ENCODE measurements around the gene METTL3.
"Not testable (repeated sequence)": the region's sequence is repeated elsewhere in the genome, so short reads cannot be mapped to it uniquely, and the experiment has no call there.

Gene METTL3

DNA sequence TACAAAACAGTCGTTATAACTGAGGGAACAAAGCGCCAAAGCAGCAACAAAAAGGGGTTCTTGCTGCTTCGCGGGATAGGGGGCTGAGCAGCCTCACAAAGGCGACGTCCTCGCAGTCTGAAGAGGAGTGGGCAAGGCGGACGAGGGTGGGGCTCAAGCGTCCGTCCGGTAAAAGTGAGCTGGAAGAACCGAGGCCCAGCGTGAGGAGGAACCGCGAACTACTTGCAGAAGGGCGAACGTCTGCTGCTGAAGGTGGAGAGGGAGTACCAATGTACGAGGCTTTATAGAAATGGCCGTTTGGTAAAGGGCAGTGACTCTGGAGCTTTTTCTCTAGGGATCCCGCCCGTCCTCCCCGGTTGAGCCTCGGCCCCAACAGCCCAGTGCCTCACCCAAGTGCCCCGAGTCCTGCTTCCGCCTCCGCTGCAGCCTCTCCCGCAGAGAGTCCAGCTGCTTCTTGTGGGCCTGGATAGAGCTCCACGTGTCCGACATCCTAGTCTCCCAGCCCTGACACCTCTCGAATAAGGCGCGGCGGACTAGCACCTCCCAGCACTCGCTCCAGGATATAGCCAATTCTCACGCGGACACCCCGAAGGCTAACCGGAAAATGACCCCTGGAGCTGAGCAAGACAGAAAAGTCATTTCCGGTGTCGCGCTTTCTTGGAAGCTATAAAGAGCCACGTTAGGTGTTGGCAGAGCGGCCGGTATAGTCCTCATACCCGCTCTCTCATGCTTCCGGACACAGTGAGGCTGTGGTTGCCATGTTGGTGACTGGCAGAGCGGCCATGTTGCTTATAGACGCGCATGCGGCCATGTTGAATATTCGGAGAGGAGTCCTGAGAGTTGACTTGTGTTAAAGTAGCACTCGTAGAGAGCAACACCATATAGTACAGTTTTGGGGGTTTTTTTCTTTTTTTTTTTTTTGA, at the start of gene METTL3:
TSS of gene METTL3 (minus strand) at position 606 of the 923 bp plus-strand sequence. CDS start at position 489, 117 bp downstream.
- DNase-seq (ENCODE audit: low spot score) = peak; percentile 73

DNA sequence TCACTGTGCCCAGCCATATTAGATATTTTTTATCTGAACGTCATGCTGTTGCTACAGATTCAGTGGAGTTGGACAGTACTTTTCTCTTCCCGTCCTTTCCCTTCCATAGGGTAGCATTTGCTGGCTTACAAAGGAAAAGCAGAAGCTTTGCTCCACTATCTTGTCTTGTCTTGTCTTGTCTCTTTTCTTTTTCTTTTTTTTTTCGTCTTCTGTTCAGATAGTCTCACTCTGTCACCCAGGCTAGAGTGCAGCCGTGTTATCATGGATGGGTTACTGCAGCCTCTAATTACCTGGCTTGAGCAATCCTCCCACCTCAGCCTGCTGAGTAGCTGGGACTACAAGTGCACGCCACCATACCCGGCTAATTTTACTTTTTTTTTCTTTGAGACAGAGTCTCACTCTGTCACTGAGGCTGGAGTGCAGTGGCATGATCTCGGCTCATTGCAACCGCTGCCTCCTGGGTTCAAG, 47.6 kb upstream of the METTL3 start:
- DNase-seq (ENCODE audit: low spot score) = no peak

DNA sequence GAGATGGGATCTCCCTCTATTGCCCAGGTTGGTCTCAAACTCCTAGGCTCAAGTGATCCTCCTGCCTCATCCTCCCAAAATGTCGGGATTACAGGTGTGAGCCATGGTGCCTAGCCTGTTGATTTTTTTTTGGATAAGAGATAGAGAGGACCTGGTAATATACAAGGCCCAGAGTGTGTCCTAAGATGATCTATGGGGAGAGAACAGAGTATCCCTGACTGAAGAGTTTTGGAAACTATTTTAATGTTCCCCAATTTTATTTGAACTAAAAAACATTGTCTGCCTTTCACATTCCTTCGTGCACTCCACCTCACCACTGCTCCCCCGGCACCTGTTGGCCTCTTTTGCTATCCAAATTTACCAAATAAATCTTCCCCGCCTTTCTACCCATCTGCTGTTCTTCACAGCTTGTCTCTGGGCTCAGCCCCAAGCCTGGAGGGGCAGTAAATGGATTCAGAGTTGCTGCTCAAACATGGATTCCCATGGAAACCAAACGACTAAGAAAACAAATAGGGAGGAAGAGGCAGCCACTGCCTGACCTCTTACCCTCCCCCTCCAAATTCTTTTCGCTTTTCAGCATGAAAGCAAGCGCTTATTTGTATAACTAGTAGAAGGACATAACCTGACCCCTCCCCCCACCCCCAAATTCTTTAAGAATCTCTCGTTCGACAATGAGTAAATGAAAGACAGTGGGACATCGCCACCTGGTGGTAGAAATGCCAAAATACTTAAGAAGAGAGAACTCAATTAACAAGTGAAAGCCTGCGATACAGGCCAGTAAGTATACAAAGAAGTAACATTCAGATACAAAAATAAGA, 46.2 kb upstream of the METTL3 start:
- peak; percentile 51 for DNase-seq (ENCODE audit: low spot score)

DNA sequence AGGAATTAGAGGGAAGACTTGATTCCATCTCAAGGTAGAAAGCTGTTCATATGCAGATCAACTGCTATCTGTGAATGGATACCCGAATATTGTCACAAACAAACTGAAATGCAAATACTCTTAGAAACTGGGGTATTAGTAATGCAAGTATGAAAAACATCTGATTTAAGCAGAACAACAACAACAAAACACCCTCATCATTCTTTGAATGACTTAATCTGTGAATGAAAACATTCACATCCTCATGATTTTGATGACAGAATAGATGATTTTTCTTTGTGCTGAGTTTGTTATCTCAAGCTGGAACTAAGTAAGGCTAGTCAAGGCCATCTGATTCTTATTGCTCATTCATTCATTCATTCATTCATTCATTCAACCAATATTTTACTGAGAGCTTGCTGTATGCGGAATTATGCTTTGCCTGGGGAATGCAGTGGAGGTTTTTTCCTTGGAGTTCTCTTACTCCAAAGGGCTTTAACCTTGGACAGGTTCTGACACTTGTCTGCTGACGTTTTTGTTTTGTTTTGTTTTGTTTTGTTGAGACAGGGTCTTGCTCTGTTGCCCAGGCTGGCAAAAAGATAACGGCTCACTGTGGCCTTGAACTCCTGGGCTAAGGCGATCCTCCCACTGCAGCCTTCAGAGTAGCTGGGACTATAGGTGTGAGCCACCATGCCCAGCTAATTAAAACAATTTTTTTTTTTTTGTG, 45.4 kb upstream of the METTL3 start:
- DNase-seq (ENCODE audit: low spot score) = no peak

DNA sequence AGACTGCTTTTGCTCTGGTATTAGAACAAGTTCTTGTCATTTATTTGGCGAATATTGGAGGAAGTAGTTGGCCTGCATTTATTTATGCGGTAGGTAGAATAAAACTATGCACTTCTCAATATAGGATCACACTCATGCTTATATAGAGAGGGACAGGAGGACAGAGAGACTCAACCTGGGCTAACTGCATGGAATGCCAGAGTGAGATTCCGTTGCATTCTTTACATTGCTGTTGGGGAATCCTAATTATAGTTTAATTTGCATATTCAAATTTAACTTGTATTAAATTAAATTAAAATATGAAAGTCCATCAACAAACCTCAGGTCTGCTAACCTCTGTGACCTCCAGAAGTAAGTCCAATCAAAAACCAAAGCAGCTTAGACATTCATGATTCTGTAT, 42.1 kb upstream of the METTL3 start:
- DNase-seq (ENCODE audit: low spot score) = no peak

DNA sequence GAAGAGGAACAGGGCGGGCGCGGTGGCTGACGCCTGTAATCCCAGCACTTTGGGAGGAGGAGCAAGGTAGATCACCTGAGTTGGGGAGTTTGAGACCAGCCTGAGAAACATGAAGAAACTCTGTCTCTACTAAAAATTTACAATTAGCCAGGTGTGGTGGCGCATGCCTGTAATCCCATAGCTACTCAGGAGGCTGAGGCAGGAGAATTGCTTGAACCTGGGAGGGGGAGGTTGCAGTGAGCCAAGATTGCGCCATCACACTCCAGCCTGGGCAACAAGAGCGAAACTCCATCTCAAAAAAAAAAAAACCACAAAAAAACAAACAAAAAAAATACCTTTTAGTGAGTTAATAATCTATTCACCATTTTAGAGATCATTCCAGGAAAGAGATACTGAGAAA, 33.4 kb upstream of the METTL3 start:
- DNase-seq (ENCODE audit: low spot score) = not testable (repeated sequence)

DNA sequence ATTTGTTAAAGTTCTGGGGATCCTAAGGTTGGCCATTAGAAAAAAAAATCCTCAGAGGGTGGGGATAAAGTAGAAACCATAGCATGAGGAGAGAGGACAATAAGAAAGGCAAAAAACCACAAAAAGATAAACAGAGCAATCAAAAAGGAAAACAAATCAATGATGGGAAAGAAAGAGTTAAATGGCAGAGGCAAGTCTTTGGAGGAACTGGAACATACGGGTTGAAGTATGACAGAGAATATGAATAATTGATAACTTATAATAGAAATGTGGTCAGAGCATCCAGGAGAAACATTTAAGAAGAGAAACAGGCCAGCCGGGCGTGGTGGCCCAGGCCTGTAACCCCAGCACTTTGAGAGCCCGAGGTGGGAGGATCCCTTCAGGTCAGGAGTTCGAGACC, 32.8 kb upstream of the METTL3 start:
- DNase-seq (ENCODE audit: low spot score) = no peak

DNA sequence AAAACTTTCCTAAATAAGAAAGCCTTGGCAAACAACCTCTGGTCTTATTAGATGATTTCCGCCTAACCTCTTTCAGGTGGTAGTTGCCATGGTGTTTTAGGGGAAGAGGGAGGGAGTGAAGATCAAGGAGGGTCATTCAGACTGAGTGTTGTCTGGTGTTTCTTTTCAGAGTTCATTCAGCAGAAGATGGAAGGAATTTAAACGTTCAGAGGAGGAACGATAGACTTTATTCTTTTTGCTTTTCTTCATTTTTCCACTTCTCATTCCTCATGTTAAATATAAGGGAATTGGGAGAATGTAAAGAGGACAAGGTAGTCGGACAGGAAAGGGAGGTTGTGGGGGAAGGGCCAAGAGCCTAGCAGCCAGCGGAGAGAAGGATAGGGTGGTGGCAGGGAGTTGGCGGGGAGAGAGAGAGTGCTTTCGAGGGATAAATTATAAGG, 32.4 kb upstream of the METTL3 start:
- DNase-seq (ENCODE audit: low spot score) = no peak

DNA sequence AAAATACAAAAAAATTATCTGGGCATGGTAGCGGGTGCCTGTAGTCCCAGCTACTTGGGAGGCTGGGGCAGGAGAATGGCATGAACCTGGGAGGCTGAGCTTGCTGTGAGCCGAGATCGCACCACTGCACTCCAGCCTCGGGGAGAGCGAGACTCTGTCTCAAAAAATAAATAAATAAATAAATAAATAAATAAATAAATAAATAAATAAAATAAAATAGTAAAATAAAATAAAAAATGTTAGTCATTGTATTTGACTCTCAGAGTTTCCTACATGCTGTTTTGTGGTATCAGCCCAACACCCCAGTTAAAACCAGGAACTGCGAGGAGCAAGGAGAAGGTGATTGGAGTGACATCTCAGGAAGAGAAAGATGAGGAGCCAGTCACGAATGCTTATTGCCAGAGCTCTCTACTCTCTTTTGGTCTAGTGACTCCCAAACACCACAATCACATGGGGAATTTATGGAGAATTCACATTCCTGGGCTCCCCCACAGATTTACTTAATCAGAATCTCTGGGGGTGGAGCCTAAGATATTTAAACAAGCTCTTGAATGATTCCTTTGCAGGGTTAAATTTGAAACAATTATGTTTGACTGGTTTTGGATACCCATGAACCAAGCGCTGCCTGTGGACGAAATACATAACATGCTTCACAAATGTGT, 30.4 kb upstream of the METTL3 start:
- DNase-seq (ENCODE audit: low spot score) = no peak

DNA sequence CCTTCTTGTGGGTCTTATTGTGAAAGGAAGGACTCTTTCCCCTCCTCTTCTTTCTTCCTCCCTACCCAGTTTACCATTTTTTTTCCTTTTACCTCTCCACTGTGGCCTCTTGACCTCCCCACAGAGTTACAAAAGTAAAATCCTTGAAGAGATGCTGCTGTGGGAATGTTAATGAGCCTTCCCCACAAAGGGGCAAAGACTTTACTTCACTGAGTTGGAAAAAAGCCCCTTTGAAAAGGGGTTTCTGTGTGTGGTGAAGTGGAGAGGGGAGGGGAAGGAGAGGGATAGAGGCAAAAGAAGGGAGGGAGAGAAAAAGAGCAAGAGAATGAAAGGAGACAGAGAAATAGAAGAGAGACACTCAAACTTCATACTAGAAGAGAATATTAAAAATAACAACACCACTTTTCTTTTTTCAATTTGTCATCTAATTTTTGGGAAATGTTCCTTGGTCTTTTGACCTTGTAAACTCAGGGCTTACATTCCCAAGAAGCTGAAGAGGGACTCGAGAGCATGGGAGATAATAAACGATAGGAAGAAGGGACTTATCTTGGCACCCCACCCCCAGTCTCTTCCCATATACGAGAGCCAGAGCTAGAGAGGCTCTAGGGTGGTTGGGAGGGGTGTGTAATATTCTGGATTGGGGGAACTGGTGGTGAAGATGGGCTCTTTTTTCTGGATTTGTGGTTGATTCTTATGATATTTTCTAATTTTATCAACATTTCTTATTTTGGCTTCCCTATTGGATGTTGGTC, 28.2 kb upstream of the METTL3 start:
- DNase-seq (ENCODE audit: low spot score) = no peak

DNA sequence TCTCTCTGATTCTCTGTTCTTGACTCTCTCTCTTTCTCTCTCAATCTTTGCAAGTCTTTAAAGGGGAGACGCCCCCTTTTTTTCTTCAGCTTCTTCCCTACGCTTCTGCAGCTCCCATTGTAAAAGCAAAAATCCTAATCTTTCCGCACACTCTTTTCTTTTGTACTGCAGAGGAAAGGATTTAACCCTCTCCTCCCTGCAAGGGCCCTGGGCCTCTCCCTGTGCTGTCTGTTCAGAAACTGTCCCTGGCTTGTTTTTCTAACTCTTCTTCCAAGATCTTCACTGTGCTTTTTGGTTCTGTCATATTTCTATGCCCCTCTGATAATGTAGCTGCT, 25.9 kb upstream of the METTL3 start:
- no peak for DNase-seq (ENCODE audit: low spot score)

DNA sequence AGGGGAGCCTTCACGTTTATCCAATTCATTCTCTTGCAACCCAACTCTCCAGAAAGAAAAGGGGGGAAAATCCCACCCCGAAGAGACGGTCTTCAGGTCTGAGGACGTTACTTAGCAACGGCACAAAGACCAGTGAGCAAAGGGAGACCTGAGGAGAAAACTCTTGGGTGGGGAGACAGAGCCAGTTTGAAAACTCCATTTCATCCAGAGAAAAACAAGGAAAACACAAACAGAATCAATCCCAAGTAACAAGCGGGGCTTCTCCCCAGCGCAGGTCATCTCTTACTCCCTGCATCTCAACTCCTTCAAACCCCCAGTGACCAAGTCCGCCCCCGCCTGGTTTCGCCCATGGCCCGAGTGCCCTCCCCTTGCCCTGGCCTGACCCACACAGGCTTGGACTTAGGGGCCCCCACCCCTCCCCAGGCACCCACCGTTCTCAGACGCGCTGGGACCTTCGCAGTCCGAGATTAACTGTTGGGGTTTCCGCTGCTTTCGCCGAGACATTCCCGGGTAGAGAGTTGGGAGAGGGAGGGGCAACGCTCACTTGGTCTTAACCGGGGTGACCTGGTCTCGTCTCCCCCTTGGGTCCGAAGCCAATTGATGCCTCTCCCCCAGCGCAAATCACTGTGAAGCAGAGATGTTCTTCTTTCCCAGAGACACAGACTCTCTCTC, 25.4 kb upstream of the METTL3 start:
- no peak for DNase-seq (ENCODE audit: low spot score)

DNA sequence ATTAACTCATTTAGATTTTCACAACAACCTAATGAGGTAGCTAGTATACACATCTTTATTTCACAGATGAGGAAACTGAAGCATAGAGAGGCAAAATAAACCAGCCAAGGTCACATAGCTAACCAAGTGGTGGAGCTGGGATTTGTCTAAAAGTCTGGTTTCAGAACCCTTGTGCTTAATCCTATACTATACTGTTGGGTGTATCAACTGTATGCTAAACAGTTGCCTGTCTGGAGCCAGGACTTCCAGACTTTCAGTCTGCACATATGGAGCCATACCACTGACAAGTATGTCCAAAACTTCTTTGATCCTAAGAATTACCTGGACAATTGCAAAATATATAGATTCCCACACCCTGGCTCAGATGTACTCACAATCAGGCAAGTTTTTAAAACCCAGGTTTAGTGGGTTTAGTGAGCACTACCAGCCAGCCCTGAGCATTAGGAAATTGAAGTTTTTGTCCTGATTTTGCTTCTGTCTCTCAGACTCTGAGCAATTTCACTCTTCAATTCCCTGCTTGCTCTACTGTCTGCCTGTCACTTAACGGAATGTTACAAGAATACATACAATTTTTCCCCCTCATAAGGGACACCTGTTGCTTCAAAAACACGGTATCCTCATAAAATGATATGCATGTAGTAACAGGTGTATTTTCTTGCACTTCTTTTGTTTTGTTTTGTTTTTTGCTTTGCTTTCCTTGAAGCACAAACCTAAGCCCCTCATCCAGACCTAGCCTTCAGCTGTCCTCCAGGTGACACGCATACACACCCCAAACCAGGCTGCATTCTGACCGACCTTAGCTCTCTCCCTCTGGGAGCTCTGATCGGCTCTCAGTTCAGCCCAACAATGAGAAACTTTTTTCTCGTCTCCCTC, 24.6 kb upstream of the METTL3 start:
- no peak for DNase-seq (ENCODE audit: low spot score)

DNA sequence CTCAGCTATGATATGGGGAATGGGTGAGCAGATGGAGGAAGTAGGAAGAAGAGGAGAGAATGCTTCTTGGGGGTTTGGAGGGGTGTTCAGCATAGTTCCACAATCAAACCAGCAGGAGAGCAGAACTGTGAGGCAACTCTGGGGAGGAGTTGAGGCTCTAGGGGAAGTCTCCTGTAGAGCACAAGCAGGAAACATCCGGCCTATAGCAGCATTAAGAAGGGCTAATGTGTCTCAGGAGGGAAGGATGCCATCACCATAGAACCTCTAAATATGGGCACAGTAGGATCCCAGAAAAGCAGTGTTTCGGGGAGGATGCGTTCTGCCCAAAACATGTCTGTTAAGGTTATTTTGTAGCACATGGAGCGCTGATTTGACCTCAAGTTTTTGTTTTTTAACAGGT, 23.4 kb upstream of the METTL3 start:
- DNase-seq (ENCODE audit: low spot score) = no peak

DNA sequence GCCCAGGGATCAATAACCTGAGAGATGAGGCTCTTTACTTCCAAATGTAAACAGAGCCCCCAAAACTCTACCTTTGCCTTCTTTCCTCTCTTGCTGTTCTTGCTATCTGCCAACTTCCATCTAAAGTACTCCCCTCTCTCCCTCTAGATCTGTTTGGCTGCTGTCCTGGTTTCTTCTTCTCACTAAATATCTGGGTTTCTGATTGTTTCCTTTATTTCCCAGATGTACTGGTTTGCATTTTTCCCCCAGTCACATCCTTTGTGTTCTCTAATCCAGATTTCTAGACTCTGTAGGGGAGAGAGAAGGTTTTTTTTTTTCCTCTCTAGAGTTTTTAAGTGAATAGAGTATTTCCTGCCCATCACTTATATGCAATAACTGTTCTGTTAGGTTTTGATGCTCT, 22.2 kb upstream of the METTL3 start:
- no peak for DNase-seq (ENCODE audit: low spot score)

DNA sequence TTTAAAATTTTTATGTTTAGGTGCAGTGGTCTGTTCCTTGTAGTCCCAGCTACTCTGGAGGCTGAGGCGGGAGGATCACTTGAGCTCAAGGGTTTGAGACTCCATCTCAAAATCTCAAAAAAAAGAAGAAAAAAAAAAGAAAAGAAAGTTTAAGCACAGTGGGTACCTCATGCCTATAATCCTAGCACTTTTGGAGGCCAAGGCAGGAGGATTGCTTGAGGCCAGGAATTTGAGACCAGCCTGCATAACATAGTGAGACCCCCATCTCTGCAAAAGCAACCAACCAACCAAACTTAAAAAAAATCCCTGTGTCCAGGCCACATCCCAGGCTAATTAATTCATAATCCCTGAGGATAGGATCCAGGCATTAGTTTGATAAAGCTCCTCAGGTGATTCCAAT, 18.4 kb upstream of the METTL3 start:
- no peak for DNase-seq (ENCODE audit: low spot score)

DNA sequence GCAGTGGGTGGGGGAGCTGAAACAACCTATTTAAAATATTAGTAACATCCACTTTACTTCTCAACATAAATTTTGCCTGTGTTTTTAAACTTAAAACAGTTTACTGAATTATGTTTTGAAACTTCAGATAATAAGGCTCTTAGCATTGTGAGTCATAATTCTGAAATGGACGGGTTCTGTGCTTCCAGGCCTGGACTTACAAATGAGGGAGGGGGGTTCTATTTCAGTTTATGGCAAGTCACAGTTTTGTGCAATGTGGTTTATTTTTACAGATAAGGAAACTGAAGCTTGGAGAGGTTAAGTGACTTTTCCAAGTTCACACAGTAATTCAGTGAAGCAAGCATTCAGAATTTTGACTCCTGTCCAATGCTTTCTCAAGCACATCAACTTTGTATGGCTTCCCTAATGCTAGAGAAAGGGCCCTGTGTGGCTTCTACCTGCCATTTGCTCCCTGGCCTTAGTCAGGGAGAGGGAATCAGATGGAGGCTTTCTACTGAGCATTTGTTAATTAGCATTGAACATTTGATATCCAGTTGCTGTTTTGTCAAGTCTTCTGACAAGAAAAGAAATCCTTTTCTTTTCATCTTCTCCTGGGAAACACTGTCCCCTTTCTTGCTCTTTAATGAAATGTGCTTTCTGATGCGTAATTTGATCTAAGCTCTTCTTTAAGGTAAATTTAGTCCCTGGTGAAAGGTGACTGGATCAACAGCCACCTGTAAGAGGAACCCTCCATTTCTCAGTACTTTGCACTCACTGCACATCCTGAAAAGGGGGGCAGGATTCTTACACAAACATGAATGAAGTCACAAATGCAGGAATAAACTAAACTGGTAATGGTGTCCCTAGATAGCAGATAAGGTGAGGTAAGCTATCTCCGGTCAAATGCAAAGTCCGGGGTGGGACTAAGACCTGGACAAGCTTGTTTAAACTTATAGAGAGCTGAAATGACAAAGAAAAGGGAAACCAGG, 17.5 kb upstream of the METTL3 start:
- DNase-seq (ENCODE audit: low spot score) = no peak

DNA sequence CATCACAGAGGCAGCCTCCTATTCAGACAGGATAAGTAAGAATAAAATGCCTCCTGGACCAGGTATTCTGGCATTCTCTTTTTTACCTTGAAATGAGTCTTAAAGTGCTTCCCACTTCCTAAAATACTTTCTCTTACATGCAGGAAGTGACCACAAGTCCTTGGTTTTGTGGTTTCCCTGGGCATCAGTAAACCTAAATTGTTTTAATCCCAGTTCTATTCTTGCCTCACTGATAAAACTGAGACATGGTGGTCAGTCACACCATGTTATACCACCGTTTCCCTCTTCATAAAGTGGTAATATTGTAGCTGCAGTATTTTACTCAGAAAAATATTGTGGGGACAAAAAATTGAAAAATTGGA, 16.2 kb upstream of the METTL3 start:
- DNase-seq (ENCODE audit: low spot score) = no peak
